ENCODE results near the gene AK2. TPM values are rescaled to one million over a fixed set of nuclear protein-coding genes. Genes with fewer than 3 reads are reported as not detected.
"Not testable (repeated sequence)": the region's sequence is repeated elsewhere in the genome, so short reads cannot be mapped to it uniquely, and the experiment has no call there.

Gene AK2
- total RNA-seq, 2 donors from 2014 or later, result 120 to 123 TPM

GRCh38 chr1:32998064-32998463, 38.6 kb downstream of the AK2 start:
- no peak overlapping the region for H3K27ac ChIP-seq

DNA sequence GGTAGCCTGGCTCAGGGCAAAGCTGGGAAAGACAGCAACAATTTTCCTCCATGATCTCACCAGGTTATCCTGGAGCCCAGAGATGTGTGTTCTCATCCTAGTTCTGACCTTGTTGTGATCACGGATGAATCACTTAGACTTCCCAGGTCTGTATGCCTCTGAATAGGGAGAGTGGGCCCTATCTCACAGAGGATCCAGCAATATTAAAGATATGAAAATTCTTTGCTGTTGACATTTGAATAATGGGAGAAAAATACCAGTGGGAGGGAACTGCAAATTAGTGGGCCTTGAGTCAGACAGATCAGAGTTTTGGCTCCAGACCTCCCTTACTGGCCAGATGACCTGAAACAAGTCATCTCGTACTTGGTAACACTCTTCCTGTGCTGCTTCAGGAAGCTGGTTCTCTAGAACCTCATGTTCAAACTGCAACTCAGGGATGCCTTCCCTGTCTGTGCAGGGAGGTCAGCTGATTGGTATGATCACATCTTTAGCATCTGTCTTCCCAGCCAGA, 39.2 kb downstream of the AK2 start:
- Histone ChIP-seq H3K9me3 (no peaks in the 10 kb centered on the region), H3K4me1 (replicated peaks) (no peaks in the 10 kb centered on the region), H3K4me3 (no peak overlapping the region), H3K27me3 (replicated peaks; ENCODE audit: insufficient read depth) (no peaks in the 10 kb centered on the region), H3K27ac (no peak overlapping the region), H3K36me3 (no peaks in the 10 kb centered on the region)
- 56% methylated on average over 2 of the region's 2 CpGs for WGBS
- no peak for DNase-seq (ENCODE audit: low spot score)
- intact Hi-C loops (cut with DNase I), result no loop called here
- TF ChIP-seq POLR2AphosphoS5 (IDR thresholded peaks at IDR 0.05) (no peak), CTCF (IDR thresholded peaks at IDR 0.05) (no peak)

More at GRCh38 chr1:32998064-32998463, 38.6 kb downstream of the AK2 start:
- H3K4me3 ChIP-seq, result no peak overlapping the region
- H3K4me1 ChIP-seq (replicated peaks), result no peaks in the 10 kb centered on the region
- no peaks in the 10 kb centered on the region for H3K27me3 ChIP-seq (replicated peaks; ENCODE audit: insufficient read depth)
- no peaks in the 10 kb centered on the region for H3K36me3 ChIP-seq
- H3K9me3 ChIP-seq, result no peaks in the 10 kb centered on the region
- no peak for DNase-seq (ENCODE audit: low spot score)
- 70% methylated on average over 5 of the region's 5 CpGs for WGBS
- TF ChIP-seq POLR2AphosphoS5 (IDR thresholded peaks at IDR 0.05), result no peak
- intact Hi-C loops (cut with DNase I), result no loop called here

GRCh38 chr1:32993324-32993636, 43.4 kb downstream of the AK2 start:
- H3K4me3 ChIP-seq; intact Hi-C loops (cut with DNase I); H3K9me3 ChIP-seq; DNase-seq (ENCODE audit: low spot score); H3K36me3 ChIP-seq; H3K4me1 ChIP-seq (replicated peaks); H3K27ac ChIP-seq; H3K27me3 ChIP-seq (replicated peaks; ENCODE audit: insufficient read depth): not testable (repeated sequence)
- 90% methylated on average over 8 of the region's 8 CpGs for WGBS

GRCh38 chr1:32992489-32993323, 44.0 kb downstream of the AK2 start:
- 65% methylated on average over 7 of the region's 7 CpGs for WGBS
- Histone ChIP-seq H3K36me3 (no peaks in the 10 kb centered on the region), H3K4me1 (replicated peaks) (no peaks in the 10 kb centered on the region), H3K9me3 (no peaks in the 10 kb centered on the region), H3K27me3 (replicated peaks; ENCODE audit: insufficient read depth) (no peaks in the 10 kb centered on the region), H3K4me3 (no peak overlapping the region), H3K27ac (peak overlapping the region in 1 of 2 donors; percentile 36)
- TF ChIP-seq POLR2AphosphoS5 (IDR thresholded peaks at IDR 0.05) (peak; percentile 52), POLR2A (IDR thresholded peaks at IDR 0.05) (no peak), CTCF (IDR thresholded peaks at IDR 0.05) (no peak)
- intact Hi-C loops (cut with DNase I), result no loop called here
- DNase-seq (ENCODE audit: low spot score), result peak; percentile 76

- Histone ChIP-seq H3K4me3 (no peak overlapping the region), H3K36me3 (no peaks in the 10 kb centered on the region), H3K27ac (peak overlapping the region in 1 of 2 donors; percentile 36), H3K27me3 (replicated peaks; ENCODE audit: insufficient read depth) (no peaks in the 10 kb centered on the region), H3K4me1 (replicated peaks) (no peaks in the 10 kb centered on the region), H3K9me3 (no peaks in the 10 kb centered on the region)
- intact Hi-C loops (cut with DNase I), result no loop called here
- 73% methylated on average over 9 of the region's 9 CpGs for WGBS
- DNase-seq (ENCODE audit: low spot score), result no peak
- TF ChIP-seq CTCF (IDR thresholded peaks at IDR 0.05) (no peak), POLR2A (IDR thresholded peaks at IDR 0.05) (peak; percentile 69)
Measured at GRCh38 chr1:32991819-32992488, 44.7 kb downstream of the AK2 start.
